Heart right ventricle (tissue), 16 donors: Measurements from ENCODE around the gene KRT5. TPM values are rescaled to one million over a fixed set of nuclear protein-coding genes. Genes with fewer than 3 reads are reported as not detected.

Experiments
- ATAC-seq, 8 donors: fragments of 200-7000 bp; cut with Tn5 transposase; one replicate each; pipeline ENCODE4 v1.9.1; 2020; ENCODE audit warnings: mild to moderate bottlenecking in 8 of 8, moderate library complexity in 8 of 8, moderate number of reproducible peaks in 1 of 8
- DNase-seq, 2 donors: peaks; one replicate each; pipeline ENCODE4 v3.0.0-alpha.2; 2020
- H3K27ac ChIP-seq, 10 donors: fragments of 200-600 bp; sonication (generic) in 2 of 10; one replicate each; pipeline versions ENCODE4 v1.5.0 to v1.8.0; 2020 to 2022; ENCODE audit warnings: mild to moderate bottlenecking in 3 of 10
- H3K27me3 ChIP-seq, 7 donors: fragments of 200-600 bp; one replicate each; pipeline ENCODE4 v1.8.0; 2021 to 2022; ENCODE audit warnings: mild to moderate bottlenecking in 2 of 7
- H3K36me3 ChIP-seq, 9 donors: fragments of 200-600 bp; sonication (generic) in 1 of 9; one replicate each; pipeline versions ENCODE4 v1.5.0 to v1.8.0; 2020 to 2022; ENCODE audit warnings: mild to moderate bottlenecking in 2 of 9
- H3K4me1 ChIP-seq, 9 donors: fragments of 200-600 bp; sonication (generic) in 1 of 9; one replicate each; pipeline versions ENCODE4 v1.5.0 to v1.8.0; 2020 to 2022; ENCODE audit warnings: mild to moderate bottlenecking in 4 of 9
- H3K4me3 ChIP-seq, 10 donors: fragments of 200-600 bp; sonication (generic) in 2 of 10; one replicate each; pipeline versions ENCODE4 v1.5.0 to v1.8.0; 2020 to 2022; ENCODE audit warnings: mild to moderate bottlenecking in 7 of 10, moderate library complexity in 2 of 10
- H3K9me3 ChIP-seq, 11 donors: fragments of 200-600 bp in 10 of 11; sonication (generic) in 2 of 11; one replicate each; pipeline versions ENCODE4 v1.5.0 to v1.8.0; 2013 to 2022; ENCODE audit warnings: mild to moderate bottlenecking in 2 of 11, control low read depth in 1 of 11, moderate library complexity in 1 of 11
- CTCF ChIP-seq, 9 donors: fragments of 200-600 bp; sonication (generic) in 2 of 9; IDR thresholded peaks; one replicate each; pipeline versions ENCODE4 v1.5.0 to v1.8.0; 2021 to 2022; ENCODE audit warnings: antibody characterized with exemption in 9 of 9, mild to moderate bottlenecking in 5 of 9, moderate library complexity in 1 of 9
- WGBS, 2 donors: extraction: QIAGEN DNeasy Blood & Tissue Kit; methylation state at CpG; one replicate each; pipeline ENCODE4 v1.1.7; 2013; ENCODE audit warnings: inconsistent platforms in 1 of 2; 5-methylcytosine and 5-hydroxymethylcytosine counted together
- intact Hi-C, 10 donors: fragments of 100-400 bp; cut with DNase I; formaldehyde crosslinking; loops; one replicate each; pipeline versions ENCODE4 v1.11.1 to v1.14.2; 2022
- polyA plus RNA-seq, 2 donors: library from polyadenylated mRNA; stranded (reverse); fragments of 200-250 nt; gene quantifications; one replicate each; pipeline ENCODE4 v1.2.3, GENCODE V29; 2013
- total RNA-seq, 10 donors: library from RNA; stranded (reverse); fragmentation: NEBNext Ultra II Directional in 3 of 10; extraction: Animal tissue kit (Norgen Biotek cat#: 25700) in 3 of 10; gene quantifications; one replicate each; pipeline versions ENCODE4 v1.2.1 to v1.2.4, GENCODE V29; 2021 to 2023
- donor health status: Arrhythmogenic right ventricular cardiomyopathy.
- donor health status: ischemic (EF 13 %, LVEDD 7.1; RV severe dilation, severe dysfunction).
- donor health status: healthy with polysubstance abuse.
- donor health status: DM: no; HTN: yes; CAD: no.
- donor health status: DM: no; HTN: no; CAD: no.
- donor health status: ischemic (EF 25% LVEDD 6.9; RV normal size, moderate dysfunction).
- donor health status: ischemic (EF 25% LVEDD 5.7; RV mildly dilated, moderate dysfunction).
- donor health status: healthy.
- donor health status: DM: yes; HTN: yes; CAD: no.
- donor health status: Ischemic cardiomyopathy.
- donor health status: ischemic (EF 35%, LVEDD 5.7; RV mildly dilated, moderate dysfunction).
- donor health status: nonischemic (EF 11% LVEDD 7.7; RV severe dilation, severe dysfunction).
- donor health status: DM: yes; HTN: yes; CAD: no.
- donor health status: PGD.
- donor health status: ischemic (EF 29% LVEDD 5.4; RV normal size, mild dysfunction).
- donor health status: nonischemic (EF 23%, LVEDD 6.1; RV moderate dilation, normal function).

The KRT5 gene
- total and polyA plus RNA-seq, 12 donors = 0.25 to 1.5 (median 0.67) TPM; not detected in 8

- Histone ChIP-seq H3K36me3 (no peaks in the 10 kb centered on the region), H3K27ac (no peak overlapping the region), H3K9me3 (no peaks in the 10 kb centered on the region), H3K27me3 (peaks cover 0 to 7% (median 0%) of the 10 kb centered on the region in 7 donors), H3K4me3 (no peak overlapping the region), H3K4me1 (no peaks in the 10 kb centered on the region)
- ATAC-seq = peak in 1 of 8 donors; percentile 41
- 54 to 58% methylated on average over 3 of the region's 3 CpGs for WGBS, 2 donors
- intact Hi-C loops = no loop called here
- DNase-seq = no peak
- TF ChIP-seq CTCF (IDR thresholded peaks at IDR 0.05) = no peak
Observed at GRCh38 chr12:52537101-52537500, 16.9 kb upstream of the KRT5 start.

GRCh38 chr12:52535574-52535973 is 15.4 kb upstream of the KRT5 start:
- no peaks in the 10 kb centered on the region for H3K9me3 ChIP-seq
- H3K27ac ChIP-seq = no peak overlapping the region
- no peak overlapping the region for H3K4me3 ChIP-seq
- ATAC-seq (no peak), DNase-seq (no peak)
- intact Hi-C loops = no loop called here
- 2 to 71% methylated on average over 1 of the region's 1 CpG for WGBS, 2 donors
- peaks cover 0 to 4% (median 0%) of the 10 kb centered on the region in 9 donors for H3K4me1 ChIP-seq
- TF ChIP-seq CTCF (IDR thresholded peaks at IDR 0.05) = no peak
- peaks cover 0 to 5% (median 0%) of the 10 kb centered on the region in 7 donors for H3K27me3 ChIP-seq
- no peaks in the 10 kb centered on the region for H3K36me3 ChIP-seq

GRCh38 chr12:52534482-52534881 is 14.3 kb upstream of the KRT5 start:
- Histone ChIP-seq H3K4me3 (no peak overlapping the region), H3K9me3 (no peaks in the 10 kb centered on the region), H3K27ac (no peak overlapping the region), H3K27me3 (peaks cover 0 to 4% (median 0%) of the 10 kb centered on the region in 7 donors), H3K36me3 (no peaks in the 10 kb centered on the region), H3K4me1 (peaks cover 0 to 4% (median 0%) of the 10 kb centered on the region in 9 donors)
- ATAC-seq (no peak), DNase-seq (no peak)
- no peak for TF ChIP-seq CTCF (IDR thresholded peaks at IDR 0.05)
- intact Hi-C loops = no loop called here
- WGBS, 2 donors = 76 to 92% methylated on average over 5 of the region's 5 CpGs

GRCh38 chr12:52533686-52534470 is 13.7 kb upstream of the KRT5 start:
- TF ChIP-seq CTCF (IDR thresholded peaks at IDR 0.05) = no peak
- DNase-seq (no peak), ATAC-seq (no peak)
- WGBS, 2 donors = 81 to 87% methylated on average over 10 of the region's 10 CpGs
- Histone ChIP-seq H3K27ac (no peak overlapping the region), H3K4me1 (peaks cover 0 to 4% (median 0%) of the 10 kb centered on the region in 9 donors), H3K4me3 (no peak overlapping the region), H3K27me3 (peaks cover 0 to 4% (median 0%) of the 10 kb centered on the region in 7 donors), H3K9me3 (no peaks in the 10 kb centered on the region), H3K36me3 (no peaks in the 10 kb centered on the region)
- intact Hi-C loops = no loop called here
